ENCODE results near the gene PRKCG.
"Not testable (repeated sequence)": the region's sequence is repeated elsewhere in the genome, so short reads cannot be mapped to it uniquely, and the experiment has no call there.

The PRKCG gene

GRCh38 chr19:53881482-53882390 lies at the start of gene PRKCG:
PRKCG (plus strand) TSS chr19:53882197; CDS start chr19:53882495, 298 bp downstream.
- no peak for DNase-seq (ENCODE audit: low read depth)

GRCh38 chr19:53832861-53833260 lies 49.1 kb upstream of the PRKCG start:
- DNase-seq (ENCODE audit: low read depth) = not testable (repeated sequence)

- DNase-seq (ENCODE audit: low read depth) = not testable (repeated sequence)
Measured at GRCh38 chr19:53838446-53838845, 43.6 kb upstream of the PRKCG start.

GRCh38 chr19:53840241-53840640 lies 41.8 kb upstream of the PRKCG start:
- not testable (repeated sequence) for DNase-seq (ENCODE audit: low read depth)

- DNase-seq (ENCODE audit: low read depth) = not testable (repeated sequence)
Measured at GRCh38 chr19:53840914-53841313, 41.1 kb upstream of the PRKCG start.

- no peak for DNase-seq (ENCODE audit: low read depth)
Measured at GRCh38 chr19:53844849-53845246, 37.1 kb upstream of the PRKCG start.

- no peak for DNase-seq (ENCODE audit: low read depth)
Measured at GRCh38 chr19:53847555-53847954, 34.4 kb upstream of the PRKCG start.

GRCh38 chr19:53849237-53849676 lies 32.7 kb upstream of the PRKCG start:
- DNase-seq (ENCODE audit: low read depth) = no peak

GRCh38 chr19:53853707-53854106 lies 28.3 kb upstream of the PRKCG start:
- DNase-seq (ENCODE audit: low read depth) = no peak

GRCh38 chr19:53864308-53864836 lies 17.6 kb upstream of the PRKCG start:
- no peak for DNase-seq (ENCODE audit: low read depth)

- no peak for DNase-seq (ENCODE audit: low read depth)
Measured at GRCh38 chr19:53865523-53865917, 16.5 kb upstream of the PRKCG start.

- no peak for DNase-seq (ENCODE audit: low read depth)
Measured at GRCh38 chr19:53865918-53866864, 15.8 kb upstream of the PRKCG start.

- DNase-seq (ENCODE audit: low read depth) = no peak
Measured at GRCh38 chr19:53866865-53867224, 15.2 kb upstream of the PRKCG start.

GRCh38 chr19:53867225-53868090 lies 14.5 kb upstream of the PRKCG start, which contains the start of gene MYADM:
MYADM (plus strand) TSS chr19:53867883; CDS start chr19:53873530, 5,647 bp downstream.
- peak; percentile 97 for DNase-seq (ENCODE audit: low read depth)

- no peak for DNase-seq (ENCODE audit: low read depth)
Measured at GRCh38 chr19:53868091-53868891, 13.7 kb upstream of the PRKCG start.

GRCh38 chr19:53868892-53869804 lies 12.8 kb upstream of the PRKCG start:
- peak; percentile 49 for DNase-seq (ENCODE audit: low read depth)

- DNase-seq (ENCODE audit: low read depth) = not testable (repeated sequence)
Measured at GRCh38 chr19:53869805-53870484, 12.1 kb upstream of the PRKCG start.

- DNase-seq (ENCODE audit: low read depth) = no peak
Measured at GRCh38 chr19:53870485-53870844, 11.5 kb upstream of the PRKCG start.

- DNase-seq (ENCODE audit: low read depth) = no peak
Measured at GRCh38 chr19:53871454-53871853, 10.5 kb upstream of the PRKCG start.
